K562 (cell line): ENCODE results near the gene PPP1R14D. TPM values are rescaled to one million over a fixed set of nuclear protein-coding genes. Genes with fewer than 3 reads are reported as not detected.

Source experiments
- ATAC-seq: fragments of 200-7000 bp; cut with Tn5 transposase; 3 replicates; pipeline ENCODE4 v1.9.1; 2020; ENCODE audit warnings: moderate library complexity
- BruUV-seq: library from RNA; stranded (reverse); fragments of 400-500 nt; replicated peaks from 2 replicates; lab custom pipeline; 2021; lab: Mats Ljungman, UMichigan
- CTCF ChIA-PET: fragments of 300-600 bp; formaldehyde crosslinking; extraction: SDS; loops from one replicate; lab custom pipeline; 2021; ENCODE audit warnings: low intra/inter-chr PET ratio; lab: Yijun Ruan, JAX
- POLR2A ChIA-PET: fragments of 300-600, 350-650 bp; sonication (Branson Sonifier 250); formaldehyde crosslinking; extraction: SDS; loops from one replicate; lab custom pipeline; 2021; ENCODE audit warnings: antibody characterized with exemption, inconsistent platforms; lab: Yijun Ruan, JAX
- DNase-seq, 4 experiments: peaks; one replicate each; pipeline versions ENCODE4 v3.0.0 to v3.0.0-alpha.2; 2011 to 2018; ENCODE audit warnings: low spot score in 3 of 4, mixed read lengths in 3 of 4; ENCODE audit errors: extremely low read depth in 1 of 4
- FAIRE-seq: peaks from 2 replicates; lab custom pipeline; 2011; peaks lifted over from hg19 to GRCh38; lab: Jason Lieb, UNC
- H2AFZ ChIP-seq: 2 replicates; pipeline ENCODE4 v1.6.0; 2011; ENCODE audit warnings: low read depth, low read length, control low read depth, inconsistent platforms
- H3K27ac ChIP-seq: fragments of 200-600 bp; 3 replicates; pipeline ENCODE4 v1.8.0; 2011; ENCODE audit warnings: low read depth, mild to moderate bottlenecking, control low read depth, inconsistent platforms, low read length, moderate library complexity, mixed read lengths; ENCODE audit errors: extremely low read depth
- H3K27me3 ChIP-seq, 2 experiments: fragments of 300-600 bp in 1 of 2; 2 replicates in 1 of 2; 3 replicates in 1 of 2; pipeline versions ENCODE4 v1.6.0 to v1.8.0; 2011; ENCODE audit warnings: inconsistent platforms in 2 of 2, low read length in 2 of 2, mild to moderate bottlenecking in 1 of 2, mixed read lengths in 1 of 2, moderate library complexity in 1 of 2; ENCODE audit not compliant: control insufficient read depth in 2 of 2, insufficient read depth in 2 of 2
- H3K36me3 ChIP-seq: fragments of 300-600 bp; 3 replicates; pipeline ENCODE4 v1.8.0; 2011; ENCODE audit warnings: mild to moderate bottlenecking, low read length, inconsistent platforms; ENCODE audit not compliant: control insufficient read depth, insufficient read depth
- H3K4me1 ChIP-seq, 2 experiments: fragments of 200-600 bp in 1 of 2; replicated peaks in 1 of 2; 2 replicates in 1 of 2; 3 replicates in 1 of 2; pipeline versions ENCODE4 v1.5.1 to v1.8.0; 2011; ENCODE audit warnings: inconsistent platforms in 2 of 2, low read length in 2 of 2, mild to moderate bottlenecking in 1 of 2, mixed read lengths in 1 of 2, moderate library complexity in 1 of 2; ENCODE audit not compliant: control insufficient read depth in 2 of 2, insufficient read depth in 2 of 2
- H3K4me2 ChIP-seq: 2 replicates; pipeline ENCODE4 v1.6.1; 2011; ENCODE audit warnings: low read length, control low read depth, inconsistent platforms, mixed read lengths; ENCODE audit not compliant: insufficient read depth
- H3K4me3 ChIP-seq: fragments of 200-600 bp; sonication (generic), shearing (Covaris generic); 2 replicates; pipeline ENCODE4 v1.5.1; 2016; ENCODE audit warnings: control low read depth, inconsistent platforms
- H3K79me2 ChIP-seq: fragments of 200-600 bp; 3 replicates; pipeline ENCODE4 v1.8.0; 2011; ENCODE audit warnings: low read length, inconsistent platforms; ENCODE audit not compliant: control insufficient read depth, insufficient read depth
- H3K9ac ChIP-seq, 2 experiments: 2 replicates each; pipeline versions ENCODE4 v1.6.0 to v1.6.1; 2011; ENCODE audit warnings: low read depth in 2 of 2, low read length in 2 of 2, control low read depth in 1 of 2, inconsistent platforms in 1 of 2, mild to moderate bottlenecking in 1 of 2, mixed read lengths in 1 of 2; ENCODE audit not compliant: insufficient read depth in 1 of 2
- H3K9me1 ChIP-seq: one replicate; pipeline ENCODE4 v1.6.0; 2011; ENCODE audit warnings: inconsistent platforms, mild to moderate bottlenecking, low read length, moderate library complexity; ENCODE audit not compliant: control insufficient read depth, insufficient read depth
- H3K9me3 ChIP-seq: replicated peaks from 2 replicates; pipeline ENCODE4 v1.5.1; 2011; ENCODE audit warnings: low read depth, low read length, inconsistent platforms; ENCODE audit not compliant: control insufficient read depth, insufficient read depth
- H4K20me1 ChIP-seq: replicated peaks from 2 replicates; pipeline ENCODE4 v1.6.1; 2011; ENCODE audit warnings: low read length, inconsistent platforms, mixed read lengths; ENCODE audit not compliant: control insufficient read depth, insufficient read depth
- ZBTB33 ChIP-seq: sonication (generic); formaldehyde crosslinking; IDR thresholded peaks from 2 replicates; pipeline ENCODE4 v1.8.1; 2023; ENCODE audit warnings: mild to moderate bottlenecking, missing genetic modification reagents
- ZNF133 ChIP-seq: fragments of 250-450 bp; sonication (Bioruptor Pico); IDR thresholded peaks from 2 replicates; pipeline ENCODE4 v1.4.0; 2020; ENCODE audit warnings: mild to moderate bottlenecking
- WGBS: fragments of 100-300 bp; shearing (Covaris generic); methylation state at CpG from one replicate; pipeline ENCODE4 v1.1.6; 2016; ENCODE audit warnings: low coverage, mixed read lengths; ENCODE audit not compliant: insufficient coverage; ENCODE audit errors: missing lambda C conversion rate; 5-methylcytosine and 5-hydroxymethylcytosine counted together
- in situ Hi-C: fragments of 300-500 bp; cut with MboI; formaldehyde crosslinking; loops from 4 replicates; pipeline ENCODE4 v1.15.0; 2018; ENCODE audit warnings: inconsistent platforms, mixed read lengths
- intact Hi-C: fragments of 100-400 bp; cut with micrococcal nuclease; formaldehyde crosslinking; loops from 2 replicates; pipeline ENCODE4 v1.14.2; 2022
- polyA plus RNA-seq, 8 experiments: library from polyadenylated mRNA; depleted of rRNA in 4 of 8; stranded (reverse) in 5 of 8; unstranded in 3 of 8; fragments of >200 nt; fragmentation: Nextera tagmentation in 2 of 8; fragmentation: Illumina TruSeq in 1 of 8; extraction: Ambion mirVana in 2 of 8; extraction: Trizol in 1 of 8; gene quantifications; 2 replicates each; pipeline versions ENCODE4 v1.2.1 to v1.2.3, GENCODE V29; 2011 to 2014; ENCODE audit warnings: inconsistent platforms in 1 of 8, missing spikeins in 1 of 8
- total RNA-seq, 7 experiments: library from RNA; depleted of rRNA in 6 of 7; stranded (reverse); fragments of >200 nt in 6 of 7; fragmentation: Illumina TruSeq in 2 of 7; extraction: Trizol in 2 of 7; gene quantifications; 2 replicates each; pipeline versions ENCODE4 v1.2.1 to v1.2.3, GENCODE V29; 2011 to 2021; ENCODE audit warnings: low replicate concordance in 1 of 7
- TF ChIP-seq, protein P1 (sequence below), 2 experiments: fragments of 450-650 bp in 1 of 2; IDR thresholded peaks; 2 replicates each; pipeline ENCODE4 v1.6.1; 2011 to 2017; ENCODE audit warnings: low read depth in 2 of 2, antibody characterized with exemption in 1 of 2, borderline replicate concordance in 1 of 2, low read length in 1 of 2, mild to moderate bottlenecking in 1 of 2, mixed read lengths in 1 of 2; ENCODE audit not compliant: control insufficient read depth in 1 of 2

Gene PPP1R14D
- total and polyA plus RNA-seq, 9 of the 15 experiments (the other 6 are each of a cell fraction or from before 2014, with no cell fraction given) = 0.11 to 0.18 TPM; not detected in 7

- TF ChIP-seq, protein P1, sequence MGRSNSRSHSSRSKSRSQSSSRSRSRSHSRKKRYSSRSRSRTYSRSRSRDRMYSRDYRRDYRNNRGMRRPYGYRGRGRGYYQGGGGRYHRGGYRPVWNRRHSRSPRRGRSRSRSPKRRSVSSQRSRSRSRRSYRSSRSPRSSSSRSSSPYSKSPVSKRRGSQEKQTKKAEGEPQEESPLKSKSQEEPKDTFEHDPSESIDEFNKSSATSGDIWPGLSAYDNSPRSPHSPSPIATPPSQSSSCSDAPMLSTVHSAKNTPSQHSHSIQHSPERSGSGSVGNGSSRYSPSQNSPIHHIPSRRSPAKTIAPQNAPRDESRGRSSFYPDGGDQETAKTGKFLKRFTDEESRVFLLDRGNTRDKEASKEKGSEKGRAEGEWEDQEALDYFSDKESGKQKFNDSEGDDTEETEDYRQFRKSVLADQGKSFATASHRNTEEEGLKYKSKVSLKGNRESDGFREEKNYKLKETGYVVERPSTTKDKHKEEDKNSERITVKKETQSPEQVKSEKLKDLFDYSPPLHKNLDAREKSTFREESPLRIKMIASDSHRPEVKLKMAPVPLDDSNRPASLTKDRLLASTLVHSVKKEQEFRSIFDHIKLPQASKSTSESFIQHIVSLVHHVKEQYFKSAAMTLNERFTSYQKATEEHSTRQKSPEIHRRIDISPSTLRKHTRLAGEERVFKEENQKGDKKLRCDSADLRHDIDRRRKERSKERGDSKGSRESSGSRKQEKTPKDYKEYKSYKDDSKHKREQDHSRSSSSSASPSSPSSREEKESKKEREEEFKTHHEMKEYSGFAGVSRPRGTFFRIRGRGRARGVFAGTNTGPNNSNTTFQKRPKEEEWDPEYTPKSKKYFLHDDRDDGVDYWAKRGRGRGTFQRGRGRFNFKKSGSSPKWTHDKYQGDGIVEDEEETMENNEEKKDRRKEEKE (IDR thresholded peaks at IDR 0.05; ENCODE audit: borderline replicate concordance in 1 of 2, control insufficient read depth in 1 of 2, low read depth in 2 of 2, low read length in 1 of 2) = no peak
Observed at GRCh38 chr15:40845036-40845435, 16.5 kb upstream of the PPP1R14D start (continued).

DNA sequence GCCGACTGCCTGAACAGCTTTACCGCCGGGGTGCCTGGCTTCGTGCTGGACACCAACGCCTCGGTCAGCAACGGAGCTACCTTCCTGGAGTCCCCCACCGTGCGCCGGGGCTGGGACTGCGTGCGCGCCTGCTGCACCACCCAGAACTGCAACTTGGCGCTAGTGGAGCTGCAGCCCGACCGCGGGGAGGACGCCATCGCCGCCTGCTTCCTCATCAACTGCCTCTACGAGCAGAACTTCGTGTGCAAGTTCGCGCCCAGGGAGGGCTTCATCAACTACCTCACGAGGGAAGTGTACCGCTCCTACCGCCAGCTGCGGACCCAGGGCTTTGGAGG lies 16.2 kb upstream of the PPP1R14D start:
- Histone ChIP-seq H3K27me3 (no peaks in the 10 kb centered on the region), H3K4me1 (peaks cover 29 to 41% of the 10 kb centered on the region in 2 experiments), H3K4me3 (no peak overlapping the region), H3K9me1 (no peaks in the 10 kb centered on the region), H3K9me3 (no peaks in the 10 kb centered on the region), H4K20me1 (no peaks in the 10 kb centered on the region), H3K27ac (no peak overlapping the region), H3K9ac (no peak overlapping the region), H3K36me3 (no peaks in the 10 kb centered on the region), H2AFZ (no peak overlapping the region; the same call in 1 of the 2 replicates), H3K79me2 (no peaks in the 10 kb centered on the region), H3K4me2 (no peak overlapping the region)
- ATAC-seq (no peak), DNase-seq (no peak), FAIRE-seq (no peak)
- CTCF ChIA-PET = no interaction called here
- TF ChIP-seq ZNF133 (CRISPR knock-in tag) (no peak), ZBTB33 (peak; percentile 98)
- BruUV-seq = no TSS peak
- in situ Hi-C loops (no loop called here), intact Hi-C loops (no loop called here)
- 84% methylated on average over 14 of the region's 28 CpGs for whole genome bisulfite sequencing
- POLR2A ChIA-PET = interaction anchor here (0.7 to 1.0 kb wide), 3 partner anchors 39 to 80 kb away, joined by 3 read pairs; no protein-coding TSS in a partner anchor
